Mesenteric fat pad (tissue), 1 donor: ENCODE data around the gene PCDHB1. TPM values are rescaled to one million over a fixed set of nuclear protein-coding genes. Genes with fewer than 3 reads are reported as not detected.

Experiments
- DNase-seq: peaks from one replicate; pipeline ENCODE4 v3.0.0-alpha.2; 2020; ENCODE audit warnings: low spot score
- long read RNA-seq: library from polyadenylated mRNA; unstranded; transcript quantifications from one replicate; pipeline ENCODE4 v2.0.0, GENCODE V29; 2020
- total RNA-seq: library from RNA; stranded (reverse); fragmentation: NEBNext Ultra II Directional; extraction: Animal tissue kit (Norgen Biotek cat#: 25700); gene quantifications from one replicate; pipeline ENCODE4 v1.2.1, GENCODE V29; 2021
- donor health status: DM: yes; HTN: yes; CAD: no.

The PCDHB1 gene
- not detected for total RNA-seq
- long read RNA-seq, result 0 reads

GRCh38 chr5:141050622-141051520 is at the start of gene PCDHB1:
Gene PCDHB1, plus strand, starts transcription at chr5:141051374. Its CDS starts 97 bp downstream, at chr5:141051471.
- DNase-seq, result no peak

GRCh38 chr5:141001446-141001843 is 49.7 kb upstream of the PCDHB1 start:
- DNase-seq, result no peak

- no peak for DNase-seq
These were observed 49.1 kb upstream of the PCDHB1 start for GRCh38 chr5:141001844-141002604.

GRCh38 chr5:141002605-141002965 is 48.6 kb upstream of the PCDHB1 start:
- no peak for DNase-seq

- DNase-seq, result no peak
These were observed 48.1 kb upstream of the PCDHB1 start for GRCh38 chr5:141003031-141003430.

- DNase-seq, result no peak
These were observed 47.2 kb upstream of the PCDHB1 start for GRCh38 chr5:141003791-141004611.

GRCh38 chr5:141007791-141008190 is 43.4 kb upstream of the PCDHB1 start:
- DNase-seq, result no peak

GRCh38 chr5:141010047-141010793 is 41.0 kb upstream of the PCDHB1 start:
- DNase-seq, result no peak

- no peak for DNase-seq
These were observed 33.2 kb upstream of the PCDHB1 start for GRCh38 chr5:141017943-141018342.

GRCh38 chr5:141022384-141022783 is 28.8 kb upstream of the PCDHB1 start:
- DNase-seq, result no peak

GRCh38 chr5:141031006-141031405 is 20.2 kb upstream of the PCDHB1 start:
- DNase-seq, result no peak

GRCh38 chr5:141032626-141033025 is 18.5 kb upstream of the PCDHB1 start:
- no peak for DNase-seq

GRCh38 chr5:141039061-141039460 is 12.1 kb upstream of the PCDHB1 start:
- no peak for DNase-seq

GRCh38 chr5:141039517-141039916 is 11.7 kb upstream of the PCDHB1 start:
- no peak for DNase-seq

- DNase-seq, result no peak
These were observed 10.9 kb upstream of the PCDHB1 start for GRCh38 chr5:141040093-141040770.

- DNase-seq, result peak; percentile 92
These were observed 10.3 kb upstream of the PCDHB1 start for GRCh38 chr5:141040771-141041426.

GRCh38 chr5:141041427-141041785 is 9.8 kb upstream of the PCDHB1 start:
- DNase-seq, result no peak

GRCh38 chr5:141042555-141042954 is 8.6 kb upstream of the PCDHB1 start:
- no peak for DNase-seq

GRCh38 chr5:141051521-141051866 is 320 bp downstream of the PCDHB1 start:
- no peak for DNase-seq

GRCh38 chr5:141077826-141078225 is 26.7 kb downstream of the PCDHB1 start:
- DNase-seq, result no peak
